T-helper 17 cell (primary cell): ENCODE results near the gene TMEM208. TPM values are rescaled to one million over a fixed set of nuclear protein-coding genes. Genes with fewer than 3 reads are reported as not detected.

ENCODE experiments used
- total RNA-seq, 4 donors: library from RNA in 2 of 4; stranded (reverse) in 2 of 4; gene quantifications; one replicate each; pipeline ENCODE4 v1.2.3 and lab custom pipeline; 2022 to 2026

Gene TMEM208
- total RNA-seq, 2 donors from 2014 or later: 27.9 to 28.2 TPM

Other genes with a start within 250 kb of the TMEM208 start
- gene CES4A, start 238.5 kb upstream of the TMEM208 start, total RNA-seq: 10 to 100 TPM; 17.8 to 20.0 TPM
- gene CBFB, start 198.0 kb upstream of the TMEM208 start, total RNA-seq: 10 to 100 TPM; 78.5 to 85.4 TPM
- gene PHAF1, start 117.2 kb upstream of the TMEM208 start, total RNA-seq: 10 to 100 TPM; 11.9 to 17.0 TPM
- 1 to 10 TPM; 7.0 to 8.1 TPM for gene B3GNT9, start 76.1 kb upstream of the TMEM208 start, total RNA-seq
- gene TRADD, start 67.2 kb upstream of the TMEM208 start, total RNA-seq: 100 to 1,000 TPM in 1 of 2 donors, 10 to 100 TPM in 1; 92.7 to 103 TPM
- gene FBXL8, start 67.2 kb upstream of the TMEM208 start, total RNA-seq: 10 to 100 TPM; 50.0 to 55.1 TPM
- gene HSF4, start 62.4 kb upstream of the TMEM208 start, total RNA-seq: 10 to 100 TPM; 54.5 to 80.9 TPM
- gene NOL3, start 56.6 kb upstream of the TMEM208 start, total RNA-seq: 1 to 10 TPM; 4.3 to 5.5 TPM
- gene MATCAP1, start 43.2 kb upstream of the TMEM208 start, total RNA-seq: 10 to 100 TPM; 16.0 to 19.7 TPM
- not detected for gene EXOC3L1, start 37.0 kb upstream of the TMEM208 start, total RNA-seq
- gene E2F4, start 35.0 kb upstream of the TMEM208 start, total RNA-seq: 10 to 100 TPM; 64.6 to 75.1 TPM
- gene ELMO3, start 28.0 kb upstream of the TMEM208 start, total RNA-seq: 1 to 10 TPM; 2.4 TPM
- gene FHOD1, start 20.4 kb downstream of the TMEM208 start, total RNA-seq: 10 to 100 TPM; 45.1 to 48.6 TPM
- 1 to 10 TPM; 1.3 to 1.4 TPM for gene SLC9A5, start 21.8 kb downstream of the TMEM208 start, total RNA-seq
- gene PLEKHG4, start 52.4 kb downstream of the TMEM208 start, total RNA-seq: 10 to 100 TPM; 17.8 to 18.4 TPM
- gene KCTD19, start 99.6 kb downstream of the TMEM208 start, total RNA-seq: not detected
- not detected for gene LRRC36, start 99.7 kb downstream of the TMEM208 start, total RNA-seq
- gene TPPP3, start 166.4 kb downstream of the TMEM208 start, total RNA-seq: under 1 TPM; 0.29 to 0.70 TPM
- under 1 TPM in 1 of 2 donors, not detected in 1; 0.35 TPM for gene ZDHHC1, start 189.3 kb downstream of the TMEM208 start, total RNA-seq
- not detected for gene HSD11B2, start 204.0 kb downstream of the TMEM208 start, total RNA-seq